Esophagus muscularis mucosa (tissue), 4 donors: ENCODE results near the gene TXNDC11. TPM values are rescaled to one million over a fixed set of nuclear protein-coding genes. Genes with fewer than 3 reads are reported as not detected.
A peak's percentile ranks its signal among the peaks of the same experiment; 100 is the strongest.

ENCODE experiments used
- DNase-seq: peaks from one replicate; pipeline ENCODE4 v3.0.0-alpha.2; 2017; ENCODE audit errors: extremely low spot score
- H3K27ac ChIP-seq, 4 donors: fragments of 200-600 bp; sonication (generic); replicated peaks in 1 of 4; 1 replicate in 3 of 4; 2 replicates in 1 of 4; pipeline ENCODE4 v1.5.1; 2016 to 2019; ENCODE audit warnings: mild to moderate bottlenecking in 1 of 4
- H3K27me3 ChIP-seq, 4 donors: fragments of 200-600 bp; sonication (generic); one replicate each; pipeline versions ENCODE4 v1.5.1 to v1.6.0; 2016 to 2019
- H3K36me3 ChIP-seq, 4 donors: fragments of 200-600 bp; sonication (generic); one replicate each; pipeline ENCODE4 v1.5.1; 2016 to 2019
- H3K4me1 ChIP-seq, 4 donors: fragments of 200-600 bp; sonication (generic); one replicate each; pipeline ENCODE4 v1.5.1; 2016 to 2019
- H3K4me3 ChIP-seq, 4 donors: fragments of 200-600 bp; sonication (generic); 1 replicate in 2 of 4; 2 replicates in 2 of 4; pipeline ENCODE4 v1.5.1; 2016 to 2019; ENCODE audit warnings: mild to moderate bottlenecking in 4 of 4, moderate library complexity in 1 of 4
- H3K9me3 ChIP-seq, 4 donors: fragments of 200-600 bp; sonication (generic); 1 replicate in 3 of 4; 2 replicates in 1 of 4; pipeline ENCODE4 v1.5.1; 2016 to 2019
- EP300 ChIP-seq: sonication (generic); formaldehyde crosslinking; IDR thresholded peaks from one replicate; pipeline ENCODE4 v1.6.1; 2017; ENCODE audit warnings: antibody characterized with exemption
- POLR2A ChIP-seq: fragments of 450-650 bp; IDR thresholded peaks from one replicate; pipeline ENCODE4 v1.6.1; 2017; ENCODE audit warnings: antibody characterized with exemption, moderate library complexity, mild to moderate bottlenecking, low read depth
- POLR2AphosphoS5 ChIP-seq, 2 donors: sonication (generic); formaldehyde crosslinking; IDR thresholded peaks; one replicate each; pipeline ENCODE4 v1.6.1; 2017; ENCODE audit warnings: antibody characterized with exemption in 2 of 2
- WGBS: methylation state at CpG from one replicate; pipeline ENCODE4 v1.1.5; 2018; 5-methylcytosine and 5-hydroxymethylcytosine counted together
- intact Hi-C: fragments of 100-400 bp; cut with DNase I; formaldehyde crosslinking; loops from one replicate; pipeline ENCODE4 v1.15.1; 2023
- total RNA-seq, 4 donors: library from RNA; depleted of rRNA; stranded (reverse); fragments of >200 nt; gene quantifications; one replicate each; pipeline versions ENCODE4 v1.1.0 to v1.2.1, GENCODE V29; 2016
- TF ChIP-seq, protein P1 (sequence below), 3 experiments: fragments of 200-600 bp in 2 of 3; fragments of 450-650 bp in 1 of 3; sonication (generic) in 2 of 3; IDR thresholded peaks; one replicate each; pipeline ENCODE4 v1.5.1; 2017 to 2019; ENCODE audit warnings: antibody characterized with exemption in 3 of 3, mild to moderate bottlenecking in 2 of 3, moderate library complexity in 1 of 3

Gene TXNDC11
- total RNA-seq, 4 donors from 2014 or later = 32.4 to 47.2 (median 38.2) TPM

DNA sequence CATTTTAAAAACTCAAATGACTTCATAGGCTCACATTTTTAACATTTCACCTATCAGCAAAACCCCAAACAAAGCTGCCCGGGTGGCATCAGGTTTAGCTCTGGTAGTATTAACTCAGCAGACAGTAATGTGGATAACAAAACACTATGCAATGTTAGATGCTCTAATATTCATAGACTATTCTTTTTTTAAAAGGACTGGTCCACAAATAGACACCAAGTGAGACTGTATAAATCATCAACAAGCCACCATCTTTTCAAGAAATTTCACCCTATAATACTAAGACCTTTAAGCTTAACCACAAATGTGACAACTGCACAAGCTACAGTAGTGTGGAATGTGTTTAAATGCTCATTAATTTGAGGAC is 54.2 kb downstream of the TXNDC11 start:
- Histone ChIP-seq H3K4me1 (peaks cover 17 to 53% (median 49%) of the 10 kb centered on the region in 4 donors), H3K27ac (peak overlapping the region; percentile 17 to 67 (median 52)), H3K4me3 (no peak overlapping the region), H3K27me3 (no peaks in the 10 kb centered on the region), H3K9me3 (no peaks in the 10 kb centered on the region), H3K36me3 (peaks cover 22 to 77% (median 58%) of the 10 kb centered on the region in 4 donors)
- TF ChIP-seq EP300 (no peak), POLR2AphosphoS5 (IDR thresholded peaks at IDR 0.05) (no peak), POLR2A (no peak)
- TF ChIP-seq, protein P1, sequence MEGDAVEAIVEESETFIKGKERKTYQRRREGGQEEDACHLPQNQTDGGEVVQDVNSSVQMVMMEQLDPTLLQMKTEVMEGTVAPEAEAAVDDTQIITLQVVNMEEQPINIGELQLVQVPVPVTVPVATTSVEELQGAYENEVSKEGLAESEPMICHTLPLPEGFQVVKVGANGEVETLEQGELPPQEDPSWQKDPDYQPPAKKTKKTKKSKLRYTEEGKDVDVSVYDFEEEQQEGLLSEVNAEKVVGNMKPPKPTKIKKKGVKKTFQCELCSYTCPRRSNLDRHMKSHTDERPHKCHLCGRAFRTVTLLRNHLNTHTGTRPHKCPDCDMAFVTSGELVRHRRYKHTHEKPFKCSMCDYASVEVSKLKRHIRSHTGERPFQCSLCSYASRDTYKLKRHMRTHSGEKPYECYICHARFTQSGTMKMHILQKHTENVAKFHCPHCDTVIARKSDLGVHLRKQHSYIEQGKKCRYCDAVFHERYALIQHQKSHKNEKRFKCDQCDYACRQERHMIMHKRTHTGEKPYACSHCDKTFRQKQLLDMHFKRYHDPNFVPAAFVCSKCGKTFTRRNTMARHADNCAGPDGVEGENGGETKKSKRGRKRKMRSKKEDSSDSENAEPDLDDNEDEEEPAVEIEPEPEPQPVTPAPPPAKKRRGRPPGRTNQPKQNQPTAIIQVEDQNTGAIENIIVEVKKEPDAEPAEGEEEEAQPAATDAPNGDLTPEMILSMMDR (IDR thresholded peaks at IDR 0.05) = no peak
- intact Hi-C loops = no loop called here
- WGBS = 40% methylated on average over 1 of the region's 1 CpG
- DNase-seq = no peak

DNA sequence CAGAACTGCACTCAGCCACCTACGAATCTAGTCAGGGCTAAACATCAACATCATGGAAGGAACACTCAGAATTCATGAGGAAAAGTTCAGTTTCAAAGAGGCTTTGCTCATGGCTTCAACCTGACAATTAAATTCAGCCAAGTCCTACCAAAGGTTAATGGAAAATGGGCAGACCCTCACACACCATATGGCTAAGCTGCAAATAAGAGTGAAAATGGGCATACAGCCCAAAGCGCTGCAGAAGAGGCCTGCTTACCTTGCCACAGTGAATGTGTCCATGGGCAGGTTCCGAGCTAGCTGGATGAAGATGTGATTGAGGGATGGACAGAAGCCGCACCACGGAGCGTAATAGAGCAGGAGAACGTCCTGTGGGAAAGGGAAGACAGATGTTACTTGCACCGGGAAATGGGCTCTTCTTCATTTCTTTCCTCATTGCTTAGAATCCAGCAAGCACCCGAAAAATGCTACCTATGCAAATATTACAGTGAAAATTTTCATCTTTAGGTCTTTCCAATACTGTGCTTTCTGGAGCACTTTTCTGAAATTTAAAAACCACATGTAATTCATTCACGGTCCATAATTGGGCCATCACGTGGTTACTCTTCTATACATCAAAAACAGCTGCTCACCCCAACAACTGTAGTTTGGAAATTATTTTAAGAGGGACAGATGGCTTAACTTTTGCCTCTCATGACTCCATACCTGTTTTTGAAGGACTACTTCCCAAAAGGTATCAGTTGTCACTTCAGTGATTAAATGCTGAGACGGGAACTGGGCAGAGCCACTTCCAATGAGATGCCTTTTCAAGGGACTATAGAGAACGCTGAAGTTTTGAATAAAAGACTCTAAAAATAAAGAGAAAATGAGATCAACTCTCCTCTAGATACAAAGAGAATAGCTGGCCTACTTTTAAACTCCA is 54.8 kb downstream of the TXNDC11 start:
- Histone ChIP-seq H3K27ac (peak overlapping the region; percentile 27 to 67 (median 55)), H3K4me1 (peaks cover 23 to 59% (median 54%) of the 10 kb centered on the region in 4 donors), H3K9me3 (no peaks in the 10 kb centered on the region), H3K36me3 (peaks cover 22 to 81% (median 61%) of the 10 kb centered on the region in 4 donors), H3K4me3 (no peak overlapping the region), H3K27me3 (no peaks in the 10 kb centered on the region)
- WGBS = 82% methylated on average over 13 of the region's 13 CpGs
- no peak for DNase-seq
- TF ChIP-seq POLR2AphosphoS5 (IDR thresholded peaks at IDR 0.05) (no peak), EP300 (no peak)
- TF ChIP-seq, protein P1 (IDR thresholded peaks at IDR 0.05) = no peak
- intact Hi-C loops = no loop called here

DNA sequence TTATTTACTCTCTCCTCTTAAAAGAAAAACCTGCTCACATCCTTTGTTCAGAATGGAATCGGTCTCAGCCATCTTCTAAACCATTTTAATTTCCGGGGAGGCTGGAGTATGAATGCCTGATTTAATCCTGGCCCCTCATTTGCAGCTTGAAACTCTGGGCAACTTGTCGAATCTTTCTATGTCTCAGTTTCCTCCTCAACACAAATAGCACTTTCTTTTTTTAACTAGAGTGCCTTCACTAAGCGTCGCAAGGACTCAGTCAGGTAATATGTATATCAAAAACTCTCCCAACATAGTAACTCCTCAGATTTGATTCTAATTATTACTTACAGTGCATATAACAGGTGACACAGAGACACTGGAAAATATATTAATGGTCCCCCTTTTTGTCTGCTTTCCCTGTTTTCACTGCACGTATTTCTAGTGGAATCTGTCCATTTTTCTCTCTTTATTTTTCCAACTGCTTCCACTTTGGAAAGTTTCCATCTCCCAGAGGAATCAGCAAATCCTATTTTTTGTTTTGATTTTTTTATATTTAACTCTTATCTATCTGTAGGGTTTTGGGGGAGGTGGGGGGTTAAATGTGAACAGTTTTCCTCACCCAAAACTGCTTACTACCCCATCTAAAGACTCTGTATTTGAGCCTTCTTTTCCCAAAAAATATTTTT is 55.8 kb downstream of the TXNDC11 start:
- no peak overlapping the region for H3K4me3 ChIP-seq
- peaks cover 21 to 73% (median 53%) of the 10 kb centered on the region in 4 donors for H3K36me3 ChIP-seq
- H3K9me3 ChIP-seq = no peaks in the 10 kb centered on the region
- intact Hi-C loops = no loop called here
- TF ChIP-seq EP300 = no peak
- TF ChIP-seq POLR2A = no peak
- no peak for TF ChIP-seq POLR2AphosphoS5 (IDR thresholded peaks at IDR 0.05)
- TF ChIP-seq, protein P1 (IDR thresholded peaks at IDR 0.05) = no peak
- H3K4me1 ChIP-seq = peaks cover 33 to 69% (median 64%) of the 10 kb centered on the region in 4 donors
- peak overlapping the region; percentile 27 to 58 (median 54) for H3K27ac ChIP-seq
- 53% methylated on average over 6 of the region's 6 CpGs for WGBS
- DNase-seq = no peak
- no peaks in the 10 kb centered on the region for H3K27me3 ChIP-seq

DNA sequence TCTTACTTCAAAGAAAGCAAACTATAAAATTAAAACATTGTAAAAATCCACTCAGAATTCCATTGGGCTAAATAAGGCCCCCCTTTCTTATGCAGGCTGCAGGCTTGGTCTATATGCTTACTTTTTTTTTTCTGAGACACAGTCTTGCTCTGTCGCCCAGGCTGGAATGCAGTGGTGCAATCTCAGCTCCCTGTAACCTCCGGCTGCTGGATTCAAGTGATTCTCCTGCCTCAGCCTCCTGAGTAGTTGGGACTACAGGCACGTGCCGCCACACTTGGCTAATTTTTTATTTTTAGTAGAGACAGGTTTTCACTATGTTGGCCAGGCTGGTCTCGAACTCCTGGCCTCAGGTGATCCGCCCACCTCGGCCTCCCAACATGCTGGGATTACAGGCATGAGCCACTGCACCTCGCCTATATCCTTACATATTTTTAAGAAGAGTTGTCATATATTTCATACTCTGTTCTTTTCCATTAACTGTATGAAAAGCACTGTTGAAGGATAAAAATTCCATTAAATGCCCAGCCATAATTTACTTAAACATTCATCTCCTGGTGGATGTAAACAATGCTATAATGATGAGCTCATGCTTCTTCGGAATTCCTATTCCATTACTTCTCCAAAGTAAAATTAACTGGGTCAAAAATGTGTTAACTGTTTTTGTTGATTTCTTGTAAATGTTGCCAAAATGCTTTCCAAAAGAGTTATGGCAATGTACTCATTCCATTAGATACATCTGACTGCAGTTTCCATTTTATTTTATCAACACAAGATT is 56.6 kb downstream of the TXNDC11 start:
- intact Hi-C loops = no loop called here
- H3K36me3 ChIP-seq = peaks cover 13 to 67% (median 50%) of the 10 kb centered on the region in 4 donors
- TF ChIP-seq POLR2AphosphoS5 (IDR thresholded peaks at IDR 0.05) = peak; percentile 7 to 14
- TF ChIP-seq, protein P1 (IDR thresholded peaks at IDR 0.05) = no peak
- no peak for TF ChIP-seq EP300
- no peaks in the 10 kb centered on the region for H3K9me3 ChIP-seq
- H3K4me1 ChIP-seq = peaks cover 40 to 77% (median 72%) of the 10 kb centered on the region in 4 donors
- no peak for DNase-seq
- WGBS = 54% methylated on average over 9 of the region's 9 CpGs
- peak overlapping the region; percentile 24 to 58 (median 54) for H3K27ac ChIP-seq
- H3K4me3 ChIP-seq = no peak overlapping the region
- no peaks in the 10 kb centered on the region for H3K27me3 ChIP-seq
